Heart left ventricle (tissue), 13 donors: ENCODE data around the gene STARD13.

Experiments used
- CTCF ChIP-seq, 12 donors: fragments of 200-600 bp; sonication (generic) in 4 of 12; IDR thresholded peaks; one replicate each; pipeline versions ENCODE4 v1.5.0 to v1.8.0; 2018 to 2022; ENCODE audit warnings: antibody characterized with exemption in 12 of 12, mild to moderate bottlenecking in 5 of 12
- POLR2A ChIP-seq, 2 donors: fragments of 450-650 bp; IDR thresholded peaks; one replicate each; pipeline ENCODE4 v1.6.1; 2017; ENCODE audit warnings: antibody characterized with exemption in 2 of 2, mild to moderate bottlenecking in 2 of 2, moderate library complexity in 2 of 2
- donor health status: ischemic (EF 13 %, LVEDD 7.1; RV severe dilation, severe dysfunction).
- donor health status: DM: no; HTN: yes; CAD: no.
- donor health status: DM: no; HTN: no; CAD: no.
- donor health status: ischemic (EF 25% LVEDD 6.9; RV normal size, moderate dysfunction).
- donor health status: ischemic (EF 25% LVEDD 5.7; RV mildly dilated, moderate dysfunction).
- donor health status: ischemic (EF 35%, LVEDD 5.7; RV mildly dilated, moderate dysfunction).
- donor health status: nonischemic (EF 11% LVEDD 7.7; RV severe dilation, severe dysfunction).
- donor health status: DM: yes; HTN: yes; CAD: no.
- donor health status: PGD.
- donor health status: ischemic (EF 29% LVEDD 5.4; RV normal size, mild dysfunction).
- donor health status: nonischemic (EF 23%, LVEDD 6.1; RV moderate dilation, normal function).

- TF ChIP-seq CTCF (IDR thresholded peaks at IDR 0.05) (no peak), POLR2A (IDR thresholded peaks at IDR 0.05) (no peak)
Observed at GRCh38 chr13:33260168-33261098, 25.1 kb downstream of the STARD13 start.
